ENCODE measurements around the gene RAB3B. TPM values are rescaled to one million over a fixed set of nuclear protein-coding genes. Genes with fewer than 3 reads are reported as not detected.
"Not testable (repeated sequence)": the region's sequence is repeated elsewhere in the genome, so short reads cannot be mapped to it uniquely, and the experiment has no call there.

RAB3B gene
- total RNA-seq, 1 donor from 2014 or later, result not detected

GRCh38 chr1:52008071-52008809, 17.7 kb upstream of the RAB3B start:
- Histone ChIP-seq H3K36me3 (no peaks in the 10 kb centered on the region), H3K27ac (no peak overlapping the region), H3K27me3 (no peaks in the 10 kb centered on the region), H3K9me3 (no peaks in the 10 kb centered on the region), H3K4me1 (peaks cover 0 to 3% of the 10 kb centered on the region in 2 donors), H3K4me3 (no peak overlapping the region)
- TF ChIP-seq CTCF (IDR thresholded peaks at IDR 0.05), result no peak
- DNase-seq (ENCODE audit: low spot score in 2 of 2), result no peak
- intact Hi-C loops (cut with DNase I), result no loop called here

GRCh38 chr1:52007215-52008002, 16.9 kb upstream of the RAB3B start:
- Histone ChIP-seq H3K36me3 (no peaks in the 10 kb centered on the region), H3K4me3 (no peak overlapping the region), H3K9me3 (no peaks in the 10 kb centered on the region), H3K27me3 (no peaks in the 10 kb centered on the region), H3K27ac (no peak overlapping the region), H3K4me1 (peaks cover 0 to 3% of the 10 kb centered on the region in 2 donors)
- no peak for TF ChIP-seq CTCF (IDR thresholded peaks at IDR 0.05)
- intact Hi-C loops (cut with DNase I), result no loop called here
- DNase-seq (ENCODE audit: low spot score in 2 of 2), result no peak

GRCh38 chr1:52006081-52006553, 15.6 kb upstream of the RAB3B start:
- H3K4me3 ChIP-seq; DNase-seq (ENCODE audit: low spot score in 2 of 2); H3K36me3 ChIP-seq; H3K9me3 ChIP-seq; H3K27me3 ChIP-seq; H3K4me1 ChIP-seq; intact Hi-C loops (cut with DNase I): not testable (repeated sequence)
- H3K27ac ChIP-seq, result peak overlapping the region in 1 of 2 donors; percentile 59

GRCh38 chr1:52005548-52005947, 15.0 kb upstream of the RAB3B start:
- H3K4me3 ChIP-seq; DNase-seq (ENCODE audit: low spot score in 2 of 2); H3K36me3 ChIP-seq; H3K27me3 ChIP-seq; H3K4me1 ChIP-seq; intact Hi-C loops (cut with DNase I); H3K9me3 ChIP-seq: not testable (repeated sequence)
- peak overlapping the region in 1 of 2 donors; percentile 59 for H3K27ac ChIP-seq

- intact Hi-C loops (cut with DNase I), result loop anchor here (2.0 kb wide), 1 partner anchor 107 kb away; no protein-coding TSS in a partner anchor
These were observed 13.4 kb upstream of the RAB3B start for GRCh38 chr1:52003877-52004276.

More at GRCh38 chr1:52003877-52004276, 13.4 kb upstream of the RAB3B start:
- no peaks in the 10 kb centered on the region for H3K9me3 ChIP-seq
- peaks cover 0 to 3% of the 10 kb centered on the region in 2 donors for H3K4me1 ChIP-seq
- H3K4me3 ChIP-seq, result no peak overlapping the region
- no peak for DNase-seq (ENCODE audit: low spot score in 2 of 2)
- no peak overlapping the region for H3K27ac ChIP-seq
- no peaks in the 10 kb centered on the region for H3K27me3 ChIP-seq
- H3K36me3 ChIP-seq, result no peaks in the 10 kb centered on the region
- TF ChIP-seq CTCF (IDR thresholded peaks at IDR 0.05), result no peak
